DND-41 (cell line): ENCODE data around the gene PPM1E.

ENCODE experiments used
- ATAC-seq: fragments of 200-7000 bp; cut with Tn5 transposase; 3 replicates; pipeline ENCODE4 v1.9.1; 2021; ENCODE audit warnings: low read depth; ENCODE audit not compliant: insufficient read depth
- DNase-seq: peaks from one replicate; pipeline ENCODE4 v3.0.0-alpha.2; 2020
- H2AFZ ChIP-seq: 2 replicates; pipeline ENCODE4 v1.6.0; 2012; ENCODE audit warnings: low read depth, low read length
- H3K27ac ChIP-seq: 2 replicates; pipeline ENCODE4 v1.5.1; 2012; ENCODE audit warnings: low read length, inconsistent platforms
- H3K27me3 ChIP-seq: fragments of 200-600 bp; sonication (generic); 2 replicates; pipeline ENCODE4 v1.6.0; 2012; ENCODE audit warnings: low read length, mild to moderate bottlenecking, inconsistent platforms; ENCODE audit not compliant: insufficient read depth, poor library complexity
- H3K36me3 ChIP-seq: 2 replicates; pipeline ENCODE4 v1.5.1; 2012; ENCODE audit warnings: low read length, inconsistent platforms; ENCODE audit not compliant: insufficient read depth
- H3K4me1 ChIP-seq: 2 replicates; pipeline ENCODE4 v1.5.1; 2012; ENCODE audit warnings: mild to moderate bottlenecking, low read length; ENCODE audit not compliant: insufficient read depth
- H3K4me2 ChIP-seq: 2 replicates; pipeline ENCODE4 v1.6.0; 2012; ENCODE audit warnings: mild to moderate bottlenecking, moderate library complexity, low read length, inconsistent platforms; ENCODE audit not compliant: insufficient read depth
- H3K4me3 ChIP-seq, 2 experiments: fragments of 200-600 bp in 1 of 2; shearing (Covaris generic) in 1 of 2; 2 replicates each; pipeline ENCODE4 v1.5.1; 2012 to 2016; ENCODE audit warnings: inconsistent platforms in 2 of 2, low read length in 2 of 2, mild to moderate bottlenecking in 2 of 2, low read depth in 1 of 2, moderate library complexity in 1 of 2
- H3K79me2 ChIP-seq: 2 replicates; pipeline ENCODE4 v1.6.0; 2012; ENCODE audit warnings: low read length, inconsistent platforms; ENCODE audit not compliant: insufficient read depth
- H3K9ac ChIP-seq: 2 replicates; pipeline ENCODE4 v1.6.0; 2012; ENCODE audit warnings: low read depth, mild to moderate bottlenecking, inconsistent platforms, low read length, moderate library complexity
- H3K9me3 ChIP-seq: 2 replicates; pipeline ENCODE4 v1.5.1; 2012; ENCODE audit warnings: low read length, moderate library complexity, mild to moderate bottlenecking, inconsistent platforms; ENCODE audit not compliant: insufficient read depth, severe bottlenecking
- H4K20me1 ChIP-seq: 2 replicates; pipeline ENCODE4 v1.6.0; 2012; ENCODE audit warnings: low read length; ENCODE audit not compliant: insufficient read depth
- CTCF ChIP-seq: IDR thresholded peaks from 2 replicates; pipeline ENCODE4 v1.5.1; 2012; ENCODE audit warnings: borderline replicate concordance, low read length, moderate library complexity, mild to moderate bottlenecking; ENCODE audit not compliant: poor library complexity, severe bottlenecking; ENCODE audit errors: extremely low read depth
- EZH2 ChIP-seq: IDR thresholded peaks from 3 replicates; pipeline ENCODE4 v1.6.1; 2012; ENCODE audit warnings: borderline replicate concordance, low read depth, mild to moderate bottlenecking, moderate library complexity, low read length, inconsistent platforms; ENCODE audit not compliant: severe bottlenecking

The PPM1E gene

DNA sequence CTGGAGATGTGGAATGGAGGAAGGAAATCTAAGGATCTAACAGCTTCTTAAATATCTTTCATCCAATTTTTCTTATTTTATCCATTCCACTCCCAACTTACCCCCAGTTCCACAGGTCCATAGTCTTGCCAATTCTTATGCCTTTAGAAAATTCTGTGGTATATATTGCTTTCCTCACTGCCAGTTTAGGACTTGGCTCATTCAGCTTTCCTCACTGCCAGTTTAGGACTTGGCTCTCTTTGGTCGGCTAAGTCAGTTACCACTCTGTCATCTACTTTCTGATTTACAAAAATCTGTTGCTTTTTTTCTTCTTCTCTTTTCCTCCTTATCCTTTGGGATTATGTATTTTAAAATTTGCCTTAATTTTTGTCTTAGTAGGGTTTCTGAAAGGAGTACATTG, 128.5 kb downstream of the PPM1E start:
- Histone ChIP-seq H4K20me1 (no peaks in the 10 kb centered on the region), H3K79me2 (no peaks in the 10 kb centered on the region), H3K9ac (no peak overlapping the region), H3K4me2 (no peak overlapping the region), H3K4me1 (no peaks in the 10 kb centered on the region), H3K27ac (no peak overlapping the region), H3K9me3 (no peaks in the 10 kb centered on the region), H3K36me3 (no peaks in the 10 kb centered on the region), H3K27me3 (peaks cover 11% of the 10 kb centered on the region), H2AFZ (no peak overlapping the region), H3K4me3 (no peak overlapping the region)
- DNase-seq: no peak
- TF ChIP-seq CTCF (no peak), EZH2 (no peak)
- no peak for ATAC-seq

GRCh38 chr17:58886514-58886913, 130.9 kb downstream of the PPM1E start:
- no peaks in the 10 kb centered on the region for H3K36me3 ChIP-seq
- no peaks in the 10 kb centered on the region for H3K79me2 ChIP-seq
- H4K20me1 ChIP-seq: no peaks in the 10 kb centered on the region
- no peak overlapping the region for H3K27ac ChIP-seq
- H3K4me3 ChIP-seq: no peak overlapping the region
- no peak for TF ChIP-seq EZH2
- TF ChIP-seq CTCF: no peak
- no peak overlapping the region for H3K4me2 ChIP-seq
- no peak overlapping the region for H3K9ac ChIP-seq
- peaks cover 4% of the 10 kb centered on the region for H3K9me3 ChIP-seq
- ATAC-seq (no peak), DNase-seq (no peak)
- H3K27me3 ChIP-seq: peaks cover 11% of the 10 kb centered on the region
- no peaks in the 10 kb centered on the region for H3K4me1 ChIP-seq
- no peak overlapping the region for H2AFZ ChIP-seq

GRCh38 chr17:58889928-58890327, 134.3 kb downstream of the PPM1E start:
- peaks cover 11% of the 10 kb centered on the region for H3K27me3 ChIP-seq
- no peaks in the 10 kb centered on the region for H3K4me1 ChIP-seq
- peaks cover 4% of the 10 kb centered on the region for H3K9me3 ChIP-seq
- H2AFZ ChIP-seq: no peak overlapping the region
- no peak overlapping the region for H3K4me3 ChIP-seq
- no peaks in the 10 kb centered on the region for H3K79me2 ChIP-seq
- H3K27ac ChIP-seq: no peak overlapping the region
- no peaks in the 10 kb centered on the region for H3K36me3 ChIP-seq
- no peak for ATAC-seq
- TF ChIP-seq EZH2: no peak
- no peak for TF ChIP-seq CTCF
- DNase-seq: no peak
- H3K9ac ChIP-seq: no peak overlapping the region
- no peak overlapping the region for H3K4me2 ChIP-seq
- H4K20me1 ChIP-seq: no peaks in the 10 kb centered on the region

DNA sequence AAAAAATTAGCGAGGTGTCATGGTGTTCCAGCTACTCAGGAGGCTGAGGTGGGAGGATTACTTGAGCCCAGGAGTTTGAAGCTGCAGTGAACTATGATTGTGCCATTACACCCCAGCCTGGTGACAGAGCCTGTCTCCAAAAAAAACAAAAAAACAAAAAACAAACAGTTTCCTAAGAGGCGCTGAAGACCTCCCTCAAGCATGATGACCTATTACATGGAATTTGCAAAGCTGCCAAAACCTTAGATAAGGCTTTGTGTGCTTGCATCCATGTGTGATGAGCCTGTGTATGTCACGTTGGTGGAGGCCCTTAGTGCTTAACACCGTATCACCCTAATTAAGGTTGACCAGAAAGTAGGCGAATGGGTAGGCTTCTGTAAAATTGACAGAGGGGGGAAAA, 143.5 kb downstream of the PPM1E start:
- no peak overlapping the region for H3K9ac ChIP-seq
- H4K20me1 ChIP-seq: no peaks in the 10 kb centered on the region
- H3K9me3 ChIP-seq: peaks cover 4% of the 10 kb centered on the region
- no peak overlapping the region for H3K4me2 ChIP-seq
- H3K4me1 ChIP-seq: no peaks in the 10 kb centered on the region
- ATAC-seq (no peak), DNase-seq (no peak)
- H3K27ac ChIP-seq: no peak overlapping the region
- H3K79me2 ChIP-seq: no peaks in the 10 kb centered on the region
- H3K4me3 ChIP-seq: no peak overlapping the region
- TF ChIP-seq EZH2 (no peak), CTCF (no peak)
- H2AFZ ChIP-seq: no peak overlapping the region
- H3K36me3 ChIP-seq: no peaks in the 10 kb centered on the region
- no peaks in the 10 kb centered on the region for H3K27me3 ChIP-seq
